Measurements from ENCODE around the gene KLHDC2. TPM values are rescaled to one million over a fixed set of nuclear protein-coding genes. Genes with fewer than 3 reads are reported as not detected.

The KLHDC2 gene
- total and polyA plus RNA-seq, 2 of the 8 experiments (the other 6 are each of a cell fraction or from before 2014, with no cell fraction given), result 32.9 to 43.4 TPM

GRCh38 chr14:49766839-49767238 lies 1.1 kb upstream of the KLHDC2 start:
- Histone ChIP-seq H2BK20ac (ENCODE audit: low read length) (no peak overlapping the region), H3K4me2 (ENCODE audit: insufficient read depth in 1 of 2, low read depth in 2 of 2, low read length in 2 of 2) (peak overlapping the region; percentile 71 to 90), H3K9ac (replicated peaks in 1 of 4; ENCODE audit: extremely low read depth in 1 of 4, low read depth in 3 of 4, low read length in 3 of 4) (peak overlapping the region in 1 of 4 experiments; percentile 76; a peak in 2 of 7 replicates), H3K56ac (replicated peaks; ENCODE audit: insufficient read length, low read depth, low read length) (no peak overlapping the region), H3K27ac (ENCODE audit: low read depth, low read length) (peak overlapping the region; percentile 6; the same call in 1 of the 2 replicates), H3K27me3 (replicated peaks in 1 of 4; ENCODE audit: control insufficient read depth in 3 of 4, extremely low read depth in 1 of 4, insufficient read depth in 3 of 4, low read length in 3 of 4) (no peaks in the 10 kb centered on the region), H3K4me1 (replicated peaks in 1 of 4; ENCODE audit: control insufficient read depth in 3 of 4, insufficient read depth in 4 of 4, low read length in 3 of 4) (peaks cover 2 to 13% (median 3%) of the 10 kb centered on the region in 4 experiments; a peak in 4 of 7 replicates), H2BK120ac (replicated peaks; ENCODE audit: low read depth, low read length) (no peak overlapping the region), H3K4ac (replicated peaks; ENCODE audit: insufficient read length, low read depth, low read length) (no peak overlapping the region), H2BK12ac (ENCODE audit: low read depth, low read length) (no peak overlapping the region), H3K14ac (ENCODE audit: insufficient read length) (no peak overlapping the region), H3K23me2 (ENCODE audit: low read depth, low read length) (peaks cover 9% of the 10 kb centered on the region), H4K8ac (ENCODE audit: extremely low read depth, insufficient read depth, low read length) (no peak overlapping the region), H3K9me3 (ENCODE audit: insufficient read depth in 2 of 2, low read depth in 1 of 2, low read length in 1 of 2) (no peaks in the 10 kb centered on the region), H3K18ac (ENCODE audit: extremely low read depth, low read length) (no peak overlapping the region), H3K4me3 (ENCODE audit: extremely low read depth in 1 of 4, insufficient read depth in 2 of 4, low read depth in 3 of 4, low read length in 4 of 4) (peak overlapping the region in 3 of 4 experiments; percentile 69 to 96 (median 90); a peak in 5 of 8 replicates), H3K23ac (ENCODE audit: insufficient read length) (no peak overlapping the region), H3K79me1 (ENCODE audit: low read depth, low read length) (peaks cover 9% of the 10 kb centered on the region; the same call in 1 of the 2 replicates), H2BK5ac (ENCODE audit: low read depth, low read length) (no peak overlapping the region), H2AFZ (ENCODE audit: low read length) (peak overlapping the region; percentile 55), H3K79me2 (ENCODE audit: control insufficient read depth in 1 of 2, insufficient read depth in 2 of 2, low read length in 2 of 2) (peaks cover 0 to 23% of the 10 kb centered on the region in 2 experiments; a peak in 3 of 4 replicates), H2AK5ac (ENCODE audit: low read depth, low read length) (no peak overlapping the region), H4K91ac (replicated peaks; ENCODE audit: insufficient read length, low read length) (no peak overlapping the region), H4K5ac (ENCODE audit: insufficient read length, low read depth, low read length) (no peak overlapping the region), H4K20me1 (replicated peaks in 1 of 2; ENCODE audit: control insufficient read depth in 1 of 2, insufficient read depth in 2 of 2, low read length in 2 of 2) (no peaks in the 10 kb centered on the region), H3K36me3 (ENCODE audit: control insufficient read depth in 2 of 4, insufficient read depth in 4 of 4, low read length in 3 of 4) (no peaks in the 10 kb centered on the region), H2BK15ac (ENCODE audit: low read length) (0 out of 2 replicates have a peak overlapping the region, but pooled peaks have one; percentile 38)
- POLR2A ChIA-PET (ENCODE audit: partially characterized antibody), result interaction anchor here (0.7 to 3.5 kb wide), 22 partner anchors 10 to 260 kb away, joined by 3 to 30 read pairs (median 6); partner anchors contain the start of genes DNAAF2, KLHDC1, MGAT2 and NEMF
- no peak for DNase-seq (ENCODE audit: low read depth in 1 of 2, low spot score in 2 of 2)
- 88% methylated on average over 10 of the region's 10 CpGs; no CpG with 5 or more reads in 1 of the 2 experiments for WGBS, 2 experiments (ENCODE audit: extremely low coverage in 1 of 2, insufficient coverage in 1 of 2, insufficient read length in 1 of 2, insufficient replicate concordance in 2 of 2, low coverage in 1 of 2, low lambda C conversion rate in 2 of 2, missing lambda C conversion rate in 1 of 2)
- TF ChIP-seq SP2 (IDR thresholded peaks at IDR 0.05; ENCODE audit: low read length) (no peak), EGR1 (IDR thresholded peaks at IDR 0.05; ENCODE audit: borderline replicate concordance, low read depth, low read length) (no peak), RNF2 (IDR thresholded peaks at IDR 0.05; ENCODE audit: borderline replicate concordance, low read depth, low read length, missing control alignments, poor library complexity, severe bottlenecking) (no peak), TEAD4 (IDR thresholded peaks at IDR 0.05; ENCODE audit: low read depth, low read length) (no peak), CREB1 (IDR thresholded peaks at IDR 0.05) (no peak), KDM5A (IDR thresholded peaks at IDR 0.05; ENCODE audit: low read length) (no peak), CTBP2 (IDR thresholded peaks at IDR 0.05; ENCODE audit: borderline replicate concordance, insufficient read depth, insufficient read length, low read length) (no peak), BCL11A (IDR thresholded peaks at IDR 0.05; ENCODE audit: low read depth in 2 of 2, low read length in 2 of 2) (no peak), SP1 (IDR thresholded peaks at IDR 0.05; ENCODE audit: low read depth, low read length) (no peak), CBX8 (IDR thresholded peaks at IDR 0.05; ENCODE audit: borderline replicate concordance, low read depth, low read length) (no peak), MAX (IDR thresholded peaks at IDR 0.05) (no peak), MAFK (IDR thresholded peaks at IDR 0.05; ENCODE audit: low read depth, low read length) (no peak), TCF12 (IDR thresholded peaks at IDR 0.05; ENCODE audit: low read depth, low read length) (no peak)
- CTCF ChIA-PET (ENCODE audit: partially characterized antibody), result interaction anchor here (0.6 to 2.8 kb wide), 3 partner anchors 95 to 132 kb away, joined by 3 to 16 read pairs (median 8); partner anchors contain the start of gene DNAAF2
- FAIRE-seq, result no peak

All from H1 (cell line).